CD4-positive, alpha-beta memory T cell (primary cell): ENCODE measurements around the gene MRPL45. TPM values are rescaled to one million over a fixed set of nuclear protein-coding genes. Genes with fewer than 3 reads are reported as not detected.
A peak's percentile ranks its signal among the peaks of the same experiment; 100 is the strongest.
"Not testable (repeated sequence)": the region's sequence is repeated elsewhere in the genome, so short reads cannot be mapped to it uniquely, and the experiment has no call there.

Experiments used
- CTCF ChIA-PET: fragments of 350-600 bp; sonication (Branson Sonifier 250); formaldehyde crosslinking; loops from one replicate; lab custom pipeline; 2021; ENCODE audit warnings: inconsistent platforms; ENCODE audit not compliant: partially characterized antibody; lab: Charles Lee
- POLR2A ChIA-PET: fragments of 350-600 bp; sonication (Branson Sonifier 250); formaldehyde crosslinking; loops from one replicate; lab custom pipeline; 2021; ENCODE audit not compliant: partially characterized antibody; lab: Charles Lee
- DNase-seq, 5 donors: peaks; one replicate each; pipeline versions ENCODE4 v3.0.0 to v3.0.0-alpha.2; 2020 to 2022; ENCODE audit warnings: mixed read lengths in 1 of 5
- H3K27ac ChIP-seq: one replicate; pipeline ENCODE4 v1.7.0; 2013; ENCODE audit warnings: low read depth, low read length
- H3K27me3 ChIP-seq: 2 replicates; pipeline ENCODE4 v1.7.0; 2013; ENCODE audit warnings: mild to moderate bottlenecking, low read length, moderate library complexity; ENCODE audit not compliant: insufficient read depth
- H3K36me3 ChIP-seq: 2 replicates; pipeline ENCODE4 v1.7.0; 2013; ENCODE audit warnings: mild to moderate bottlenecking, low read length, moderate library complexity; ENCODE audit not compliant: insufficient read depth
- H3K4me1 ChIP-seq: 2 replicates; pipeline ENCODE4 v1.7.0; 2013; ENCODE audit warnings: mild to moderate bottlenecking, low read length, moderate library complexity; ENCODE audit not compliant: insufficient read depth
- H3K4me3 ChIP-seq, 2 donors: one replicate each; pipeline ENCODE4 v1.7.0; 2013; ENCODE audit warnings: low read length in 2 of 2, mild to moderate bottlenecking in 1 of 2
- H3K9me3 ChIP-seq, 2 donors: one replicate each; pipeline ENCODE4 v1.7.0; 2013; ENCODE audit warnings: low read length in 2 of 2, control low read depth in 1 of 2; ENCODE audit not compliant: control insufficient read depth in 1 of 2
- H3K27ac Mint-ChIP-seq, 7 donors: one replicate each; pipeline ENCODE4 v1.8.0; 2020 to 2021; ENCODE audit warnings: mixed read lengths in 7 of 7, mild to moderate bottlenecking in 6 of 7, inconsistent platforms in 3 of 7, moderate library complexity in 3 of 7
- H3K27me3 Mint-ChIP-seq, 2 donors: one replicate each; pipeline ENCODE4 v1.8.0; 2020 to 2021; ENCODE audit warnings: mixed read lengths in 2 of 2
- H3K36me3 Mint-ChIP-seq, 2 donors: one replicate each; pipeline ENCODE4 v1.8.0; 2020 to 2021; ENCODE audit warnings: mixed read lengths in 2 of 2, inconsistent platforms in 1 of 2, mild to moderate bottlenecking in 1 of 2
- H3K4me1 Mint-ChIP-seq, 4 donors: one replicate each; pipeline ENCODE4 v1.8.0; 2020 to 2021; ENCODE audit warnings: mixed read lengths in 4 of 4, mild to moderate bottlenecking in 1 of 4
- H3K4me3 Mint-ChIP-seq, 8 donors: one replicate each; pipeline ENCODE4 v1.8.0; 2020 to 2021; ENCODE audit warnings: mixed read lengths in 8 of 8, mild to moderate bottlenecking in 7 of 8, moderate library complexity in 6 of 8, inconsistent platforms in 3 of 8
- H3K9me3 Mint-ChIP-seq, 8 donors: one replicate each; pipeline ENCODE4 v1.8.0; 2020 to 2021; ENCODE audit warnings: mixed read lengths in 8 of 8, mild to moderate bottlenecking in 5 of 8, inconsistent platforms in 3 of 8, moderate library complexity in 1 of 8
- intact Hi-C: fragments of 100-400 bp; cut with micrococcal nuclease; formaldehyde crosslinking; loops from one replicate; pipeline ENCODE4 v1.15.1; 2023
- polyA plus RNA-seq, 2 donors: library from polyadenylated mRNA; unstranded; fragments of 300-500 nt; fragmentation: Illumina TruSeq; gene quantifications; one replicate each; pipeline ENCODE4 v1.2.3, GENCODE V29; 2021
- total RNA-seq, 2 experiments: library from RNA; stranded (reverse); gene quantifications; one replicate each; pipeline ENCODE4 v1.2.3, GENCODE V29; 2021

Gene MRPL45
- 10 to 100 TPM; 17.2 to 17.4 TPM for total RNA-seq
- 10 to 100 TPM; 25.3 to 29.4 TPM for polyA plus RNA-seq

DNA sequence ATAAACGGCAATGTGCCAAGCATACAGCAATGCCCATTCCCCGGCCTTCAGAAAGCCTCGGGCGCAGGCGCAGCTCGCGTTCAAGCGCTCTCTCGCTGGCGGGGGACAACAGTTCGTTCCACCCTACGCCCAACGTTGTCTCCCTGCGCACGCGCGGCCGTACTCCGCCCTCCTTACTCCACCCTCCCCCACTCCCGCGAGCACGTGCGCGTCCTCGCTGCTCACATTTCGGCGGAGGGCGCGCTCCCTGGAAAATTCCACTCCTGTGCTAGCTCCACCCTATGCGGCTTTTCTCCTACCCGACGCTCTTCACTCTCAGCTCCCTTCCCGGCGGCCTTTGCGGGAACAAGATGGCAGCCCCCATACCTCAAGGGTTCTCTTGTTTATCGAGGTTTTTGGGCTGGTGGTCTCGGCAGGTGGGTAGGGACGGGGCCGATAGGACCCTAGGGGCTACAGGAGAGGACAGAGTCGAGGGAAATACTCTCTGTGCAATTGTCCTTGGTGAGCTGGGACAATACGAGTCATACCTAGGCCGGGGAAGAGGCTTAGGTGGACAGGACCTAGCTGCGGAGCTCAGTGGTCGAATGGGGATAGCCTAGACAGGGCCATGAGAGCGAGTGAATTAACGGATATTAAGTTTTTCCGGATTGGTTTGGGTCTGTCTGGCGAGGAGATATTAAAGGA lies at the start of gene MRPL45:
Gene MRPL45, plus strand, starts transcription at position 335 of the 684 bp plus-strand sequence. Its CDS starts 16 bp downstream, at position 351.
- DNase-seq = peak; percentile 97 to 98 (median 97)
- intact Hi-C loops, H3K4me1 ChIP-seq, H3K27me3 ChIP-seq, CTCF ChIA-PET, H3K9me3 Mint-ChIP-seq, H3K9me3 ChIP-seq, H3K36me3 ChIP-seq, H3K27me3 Mint-ChIP-seq: not testable (repeated sequence)
- peak within 1 kb of the TSS; percentile 42 to 47 for H3K4me3 ChIP-seq
- Mint-ChIP-seq H3K4me1 (peaks cover 1 to 10% (median 6%) of the 10 kb centered on the region in 4 donors), H3K36me3 (peaks cover 3 to 12% of the 10 kb centered on the region in 2 donors), H3K4me3 (peak within 1 kb of the TSS; percentile 84 to 95 (median 92)), H3K27ac (peak within 1 kb of the TSS; percentile 88 to 99 (median 96))
- POLR2A ChIA-PET = interaction anchor here (1.4 kb wide), 1 partner anchor 53 kb away, joined by 6 read pairs; no protein-coding TSS in a partner anchor
- peak within 1 kb of the TSS; percentile 62 for H3K27ac ChIP-seq

DNA sequence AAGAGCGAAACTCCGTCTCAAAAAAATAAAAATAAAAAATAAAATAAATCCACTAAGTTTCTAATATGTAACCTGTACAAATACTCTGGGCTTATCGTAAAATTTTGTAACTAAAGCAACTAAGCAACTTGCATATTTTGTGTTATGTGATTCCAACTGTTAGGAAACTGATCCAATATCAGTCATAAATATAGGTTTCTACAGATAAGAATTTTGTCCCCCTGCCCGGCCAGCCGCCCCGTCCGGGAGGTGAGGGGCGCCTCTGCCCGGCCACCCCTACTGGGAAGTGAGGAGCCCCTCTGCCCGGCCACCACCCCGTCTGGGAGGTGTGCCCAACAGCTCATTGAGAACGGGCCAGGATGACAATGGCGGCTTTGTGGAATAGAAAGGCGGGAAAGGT lies 43.8 kb upstream of the MRPL45 start:
- H3K9me3 ChIP-seq, CTCF ChIA-PET, intact Hi-C loops, H3K36me3 ChIP-seq, POLR2A ChIA-PET, H3K9me3 Mint-ChIP-seq, H3K27ac ChIP-seq, H3K4me3 Mint-ChIP-seq, H3K27ac Mint-ChIP-seq, H3K27me3 Mint-ChIP-seq, DNase-seq, H3K4me1 ChIP-seq, H3K4me3 ChIP-seq, H3K36me3 Mint-ChIP-seq, H3K27me3 ChIP-seq: not testable (repeated sequence)
- peaks cover 5 to 20% (median 13%) of the 10 kb centered on the region in 4 donors for H3K4me1 Mint-ChIP-seq

DNA sequence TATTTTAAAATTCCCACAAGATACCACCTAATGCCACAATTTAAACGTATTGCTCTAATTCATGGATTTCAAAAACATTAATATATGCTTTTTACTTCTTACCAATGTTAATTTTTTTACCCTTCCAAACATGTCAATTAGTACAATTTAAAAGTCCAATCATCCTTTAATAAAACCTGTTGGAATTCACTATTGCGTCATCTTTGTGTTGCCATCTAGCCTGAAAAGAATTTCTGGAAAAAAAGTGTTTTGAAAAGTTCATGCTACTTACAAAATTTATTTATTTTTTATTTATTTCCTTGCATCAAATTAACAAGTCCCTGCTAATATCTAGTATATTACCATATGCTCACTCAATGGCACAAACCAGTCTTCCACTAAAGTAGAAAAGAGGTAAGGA lies 42.6 kb upstream of the MRPL45 start:
- POLR2A ChIA-PET, H3K4me3 Mint-ChIP-seq, H3K9me3 Mint-ChIP-seq, H3K4me1 ChIP-seq, H3K9me3 ChIP-seq, H3K27me3 Mint-ChIP-seq, H3K36me3 ChIP-seq, CTCF ChIA-PET, intact Hi-C loops, H3K36me3 Mint-ChIP-seq, H3K27ac ChIP-seq, H3K27me3 ChIP-seq, H3K27ac Mint-ChIP-seq, H3K4me3 ChIP-seq, DNase-seq: not testable (repeated sequence)
- peaks cover 5 to 20% (median 13%) of the 10 kb centered on the region in 4 donors for H3K4me1 Mint-ChIP-seq

DNA sequence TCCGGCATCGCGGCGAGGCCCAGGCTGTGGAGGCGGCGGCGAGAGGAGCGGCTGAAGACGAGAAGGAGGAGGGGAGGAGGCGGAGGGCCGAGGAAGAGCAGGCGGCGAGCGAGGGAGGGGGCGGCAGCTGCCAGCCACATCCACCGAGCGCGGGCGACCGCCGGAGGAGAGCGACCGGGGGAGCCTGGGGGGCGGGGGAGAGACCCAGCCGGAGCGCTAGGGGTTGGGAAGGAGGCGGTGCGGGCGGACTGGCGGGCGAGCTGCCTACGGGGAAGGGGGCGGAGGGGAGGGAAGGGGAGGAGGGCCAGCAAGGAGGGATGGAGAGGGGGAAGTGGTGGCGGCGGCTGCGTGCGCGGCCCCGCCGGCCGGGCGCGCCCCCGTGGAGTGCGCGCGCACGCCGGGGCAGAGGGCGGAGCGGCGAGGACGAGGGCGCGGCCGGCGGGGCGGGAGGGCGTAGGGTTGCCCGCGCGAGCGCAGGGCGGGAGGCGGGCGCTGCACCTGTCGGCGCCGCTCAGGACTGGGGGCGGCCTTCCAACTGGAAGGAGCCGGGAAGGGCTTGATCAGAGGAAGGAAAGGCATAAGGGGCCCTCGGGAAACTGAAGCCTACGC lies 39.9 kb upstream of the MRPL45 start:
- H3K4me3 ChIP-seq, H3K4me1 ChIP-seq, H3K36me3 Mint-ChIP-seq, H3K27me3 ChIP-seq, H3K9me3 Mint-ChIP-seq, H3K36me3 ChIP-seq, intact Hi-C loops, H3K9me3 ChIP-seq, H3K27me3 Mint-ChIP-seq, POLR2A ChIA-PET: not testable (repeated sequence)
- CTCF ChIA-PET = interaction anchor here (0.6 kb wide), 1 partner anchor 39 kb away, joined by 3 read pairs; no protein-coding TSS in a partner anchor
- H3K4me1 Mint-ChIP-seq = peaks cover 5 to 17% (median 11%) of the 10 kb centered on the region in 4 donors
- peak overlapping the region in 7 of 8 donors; percentile 22 to 75 (median 59) for H3K4me3 Mint-ChIP-seq
- DNase-seq = peak; percentile 84 to 93 (median 85)
- H3K27ac Mint-ChIP-seq = peak overlapping the region in 1 of 7 donors; percentile 53
- H3K27ac ChIP-seq = peak overlapping the region; percentile 31

DNA sequence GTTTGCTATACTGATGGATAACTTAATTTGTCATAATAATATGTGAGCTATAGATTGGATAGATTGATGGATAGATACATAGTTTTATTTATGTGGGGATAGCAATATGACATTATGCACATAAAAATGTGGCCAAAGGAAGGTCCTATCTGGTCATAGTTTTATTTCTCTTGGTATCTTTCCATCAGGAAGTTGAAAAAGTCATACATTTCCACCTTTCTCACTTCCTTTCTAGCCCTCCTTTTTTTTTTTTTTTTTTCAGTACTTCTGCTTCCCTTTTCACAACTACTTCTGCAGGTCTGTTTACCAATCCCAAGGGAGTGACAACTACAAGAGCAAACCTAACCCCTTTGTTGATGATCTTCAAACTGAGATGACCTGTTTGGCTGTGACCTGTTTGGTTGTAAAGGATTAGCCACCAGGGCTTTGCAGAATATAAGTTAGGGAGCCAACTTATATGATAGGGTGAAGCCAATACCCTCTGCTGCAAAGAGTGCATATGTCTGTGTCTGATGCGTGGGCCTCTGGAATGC lies 30.9 kb upstream of the MRPL45 start:
- H3K27ac Mint-ChIP-seq, intact Hi-C loops, POLR2A ChIA-PET, H3K4me3 ChIP-seq, H3K27me3 Mint-ChIP-seq, H3K4me1 Mint-ChIP-seq, H3K36me3 Mint-ChIP-seq, CTCF ChIA-PET, H3K4me3 Mint-ChIP-seq, H3K9me3 Mint-ChIP-seq, H3K36me3 ChIP-seq, DNase-seq, H3K27me3 ChIP-seq, H3K4me1 ChIP-seq, H3K9me3 ChIP-seq, H3K27ac ChIP-seq: not testable (repeated sequence)

DNA sequence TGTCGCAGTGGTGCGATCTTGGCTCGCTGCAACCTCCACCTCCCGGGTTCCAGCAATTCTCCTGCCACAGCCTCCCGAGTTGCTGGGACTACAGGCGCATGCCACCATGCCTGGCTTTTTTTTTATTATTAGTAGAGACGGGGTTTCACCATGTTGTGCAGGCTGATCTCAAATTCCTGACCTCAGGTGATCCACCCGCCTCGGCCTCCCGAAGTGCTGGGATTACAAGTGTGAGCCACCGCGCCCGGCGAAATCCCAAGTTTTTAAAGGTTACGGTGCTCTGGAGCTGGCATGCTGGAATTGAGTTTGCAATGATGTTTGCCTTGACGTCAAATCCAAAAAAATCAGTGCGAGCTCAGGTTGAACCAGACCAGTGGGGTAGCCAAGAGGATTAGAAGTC lies 30.4 kb upstream of the MRPL45 start:
- H3K9me3 ChIP-seq, H3K27me3 Mint-ChIP-seq, H3K9me3 Mint-ChIP-seq, H3K36me3 Mint-ChIP-seq, H3K4me1 Mint-ChIP-seq, H3K27ac ChIP-seq, H3K4me3 ChIP-seq, CTCF ChIA-PET, H3K4me3 Mint-ChIP-seq, intact Hi-C loops, POLR2A ChIA-PET, H3K27me3 ChIP-seq, DNase-seq, H3K36me3 ChIP-seq, H3K4me1 ChIP-seq: not testable (repeated sequence)
- H3K27ac Mint-ChIP-seq = peak overlapping the region in 1 of 7 donors; percentile 35

DNA sequence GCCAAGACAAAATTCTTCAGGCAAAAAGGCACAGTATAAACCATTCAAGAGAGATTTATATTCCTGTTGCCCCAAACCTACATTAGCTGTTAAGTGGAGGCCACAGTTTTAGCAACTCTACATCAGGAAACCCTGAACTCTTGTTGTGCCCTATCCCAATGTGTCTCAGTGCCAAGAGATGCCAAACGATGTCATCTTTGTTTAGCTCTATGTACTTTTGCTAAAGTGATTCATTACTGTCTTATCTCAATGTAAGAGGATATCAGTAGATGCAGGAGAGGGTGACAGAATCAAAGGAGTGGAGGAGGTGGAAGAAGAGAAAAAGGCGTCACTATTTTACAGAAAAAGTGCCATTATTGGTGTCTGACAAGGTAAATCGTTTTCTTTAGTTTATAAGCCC lies 28.8 kb upstream of the MRPL45 start:
- H3K9me3 ChIP-seq, H3K4me1 Mint-ChIP-seq, H3K4me1 ChIP-seq, H3K36me3 Mint-ChIP-seq, POLR2A ChIA-PET, H3K27ac ChIP-seq, H3K27me3 Mint-ChIP-seq, intact Hi-C loops, H3K36me3 ChIP-seq, DNase-seq, H3K4me3 ChIP-seq, H3K4me3 Mint-ChIP-seq, H3K27me3 ChIP-seq, H3K27ac Mint-ChIP-seq, CTCF ChIA-PET, H3K9me3 Mint-ChIP-seq: not testable (repeated sequence)
